HCT116 (cell line): Measurements from ENCODE around the gene CUL5. TPM values are rescaled to one million over a fixed set of nuclear protein-coding genes. Genes with fewer than 3 reads are reported as not detected.

Experiments used
- ATAC-seq: fragments of 200-7000 bp; cut with Tn5 transposase; 2 replicates; pipeline ENCODE4 v1.9.1; 2020; ENCODE audit warnings: mild to moderate bottlenecking, moderate library complexity
- BruUV-seq: library from RNA; stranded (reverse); fragments of 400-500 nt; replicated peaks from 2 replicates; lab custom pipeline; 2021; lab: Mats Ljungman, UMichigan
- CTCF ChIA-PET: fragments of 300-600 bp; sonication (Branson Sonifier 250); formaldehyde crosslinking; loops from one replicate; lab custom pipeline; 2021; ENCODE audit warnings: antibody characterized with exemption; lab: Charles Lee
- POLR2A ChIA-PET: fragments of 300-600, 350-600 bp; sonication (Branson Sonifier 250); formaldehyde crosslinking; loops from one replicate; lab custom pipeline; 2021; ENCODE audit warnings: antibody characterized with exemption; lab: Charles Lee
- RAD21 ChIA-PET, 2 experiments: fragments of 300-600 bp; sonication (Branson Sonifier 250); formaldehyde crosslinking; loops; one replicate each; lab custom pipeline; 2023; ENCODE audit warnings: low total read pairs in 2 of 2; ENCODE audit not compliant: uncharacterized antibody in 2 of 2, unreplicated experiment in 2 of 2, low non-redundant PET in 1 of 2; lab: Charles Lee
- DNase-seq: peaks from one replicate; pipeline ENCODE4 v3.0.0-alpha.2; 2010; ENCODE audit warnings: low read depth, low spot score
- H2AFZ ChIP-seq: fragments of 200-600 bp; shearing (Covaris generic), sonication (generic); 2 replicates; pipeline ENCODE4 v1.6.1; 2017; ENCODE audit warnings: low read depth, mixed run types, mixed read lengths, antibody characterized with exemption, low read length; ENCODE audit not compliant: poor library complexity, severe bottlenecking
- H3K27ac ChIP-seq: 2 replicates; pipeline ENCODE4 v1.5.1; 2012; ENCODE audit warnings: low read depth, low read length
- H3K27me3 ChIP-seq: fragments of 200-600 bp; sonication (generic); 2 replicates; pipeline ENCODE4 v1.6.1; 2016; ENCODE audit warnings: mixed run types, low read length, mixed read lengths; ENCODE audit not compliant: insufficient read depth
- H3K36me3 ChIP-seq, 2 experiments: fragments of 200-500 bp in 1 of 2; fragments of 200-600 bp in 1 of 2; sonication (Bioruptor generic) in 1 of 2; sonication (generic) in 1 of 2; 2 replicates each; pipeline versions ENCODE4 v1.5.1 to v1.6.1; 2014 to 2016; ENCODE audit warnings: low read length in 2 of 2, inconsistent platforms in 1 of 2, mixed read lengths in 1 of 2, mixed run types in 1 of 2; ENCODE audit not compliant: insufficient read depth in 2 of 2, control insufficient read depth in 1 of 2
- H3K4me1 ChIP-seq, 2 experiments: fragments of 200-600 bp in 1 of 2; sonication (generic) in 1 of 2; 2 replicates each; pipeline versions ENCODE4 v1.5.1 to v1.6.1; 2012 to 2017; ENCODE audit warnings: low read length in 2 of 2, inconsistent platforms in 1 of 2, mild to moderate bottlenecking in 1 of 2, mixed read lengths in 1 of 2, mixed run types in 1 of 2, moderate library complexity in 1 of 2; ENCODE audit not compliant: insufficient read depth in 2 of 2, control insufficient read depth in 1 of 2
- H3K4me2 ChIP-seq: fragments of 200-600 bp; sonication (generic); 2 replicates; pipeline ENCODE4 v1.6.1; 2017; ENCODE audit warnings: mixed run types, low read length, mixed read lengths
- H3K4me3 ChIP-seq, 2 experiments: fragments of 200-600 bp in 1 of 2; sonication (generic) in 1 of 2; replicated peaks in 1 of 2; 2 replicates each; pipeline ENCODE4 v1.5.1; 2011 to 2016; ENCODE audit warnings: low read length in 2 of 2, control low read depth in 1 of 2, low read depth in 1 of 2, mild to moderate bottlenecking in 1 of 2, mixed read lengths in 1 of 2, mixed run types in 1 of 2
- H3K79me2 ChIP-seq: fragments of 200-600 bp; sonication (generic); 2 replicates; pipeline ENCODE4 v1.6.1; 2017; ENCODE audit warnings: mild to moderate bottlenecking, mixed run types, low read length, moderate library complexity, mixed read lengths; ENCODE audit not compliant: insufficient read depth
- H3K9ac ChIP-seq: fragments of 200-600 bp; sonication (generic); 2 replicates; pipeline ENCODE4 v1.6.1; 2016; ENCODE audit warnings: low read length, mixed read lengths
- H3K9me2 ChIP-seq: fragments of 200-600 bp; sonication (generic), shearing (Covaris generic); 2 replicates; pipeline ENCODE4 v1.6.1; 2017; ENCODE audit warnings: mixed run types, mild to moderate bottlenecking, moderate library complexity; ENCODE audit not compliant: insufficient read depth
- H3K9me3 ChIP-seq, 2 experiments: fragments of 200-500 bp in 1 of 2; fragments of 200-600 bp in 1 of 2; sonication (Bioruptor generic) in 1 of 2; sonication (generic) in 1 of 2; 2 replicates each; pipeline ENCODE4 v1.6.1; 2014 to 2017; ENCODE audit warnings: low read length in 2 of 2, mixed read lengths in 2 of 2, inconsistent platforms in 1 of 2, low read depth in 1 of 2, mild to moderate bottlenecking in 1 of 2, mixed run types in 1 of 2, moderate library complexity in 1 of 2; ENCODE audit not compliant: control insufficient read depth in 1 of 2, insufficient read depth in 1 of 2
- H4K20me1 ChIP-seq: fragments of 200-600 bp; sonication (generic), shearing (Covaris generic); 2 replicates; pipeline ENCODE4 v1.6.1; 2017; ENCODE audit warnings: mixed run types, mild to moderate bottlenecking, moderate library complexity; ENCODE audit not compliant: insufficient read depth
- CBX3 ChIP-seq: IDR thresholded peaks from 2 replicates; pipeline ENCODE4 v1.6.1; 2012; ENCODE audit warnings: low read depth
- CEBPB ChIP-seq: IDR thresholded peaks from 2 replicates; pipeline ENCODE4 v1.6.1; 2012; ENCODE audit warnings: low read depth
- ELF1 ChIP-seq: IDR thresholded peaks from 2 replicates; pipeline ENCODE4 v1.6.1; 2012; ENCODE audit warnings: low read depth, borderline replicate concordance
- EZH2phosphoT487 ChIP-seq: fragments of 200-600 bp; IDR thresholded peaks from 2 replicates; pipeline ENCODE4 v1.6.1; 2018; ENCODE audit warnings: antibody characterized with exemption, borderline replicate concordance
- FOSL1 ChIP-seq: IDR thresholded peaks from 2 replicates; pipeline ENCODE4 v1.6.1; 2012; ENCODE audit warnings: low read depth
- JUND ChIP-seq: IDR thresholded peaks from 2 replicates; pipeline ENCODE4 v1.6.1; 2012
- POLR2AphosphoS5 ChIP-seq: IDR thresholded peaks from 2 replicates; pipeline ENCODE4 v1.6.1; 2011; ENCODE audit warnings: mild to moderate bottlenecking, low read depth, low read length, moderate library complexity
- RAD21 ChIP-seq: IDR thresholded peaks from 2 replicates; pipeline ENCODE4 v1.6.1; 2012; ENCODE audit warnings: low read depth, mild to moderate bottlenecking
- SRF ChIP-seq: IDR thresholded peaks from 2 replicates; pipeline ENCODE4 v1.6.1; 2012; ENCODE audit warnings: low read depth
- TCF7L2 ChIP-seq: IDR thresholded peaks from 2 replicates; pipeline ENCODE4 v1.7.0; 2011; ENCODE audit warnings: borderline replicate concordance, inconsistent platforms; ENCODE audit not compliant: insufficient read depth, insufficient read length; ENCODE audit errors: extremely low read depth
- YY1 ChIP-seq: IDR thresholded peaks from 2 replicates; pipeline ENCODE4 v1.6.1; 2011; ENCODE audit warnings: low read length, low read depth, moderate library complexity, mild to moderate bottlenecking; ENCODE audit not compliant: insufficient replicate concordance; ENCODE audit errors: extremely low read depth
- ZBTB33 ChIP-seq: IDR thresholded peaks from 2 replicates; pipeline ENCODE4 v1.6.1; 2011; ENCODE audit warnings: mild to moderate bottlenecking, low read length, moderate library complexity; ENCODE audit not compliant: insufficient replicate concordance; ENCODE audit errors: extremely low read depth
- ZFX ChIP-seq: fragments of 450-650 bp; IDR thresholded peaks from 2 replicates; pipeline ENCODE4 v1.6.1; 2017
- ZNF274 ChIP-seq: fragments of 200-500 bp; sonication (Bioruptor generic); IDR thresholded peaks from 2 replicates; pipeline ENCODE4 v1.6.1; 2014; ENCODE audit warnings: mild to moderate bottlenecking, low read depth, low read length, inconsistent platforms
- intact Hi-C: fragments of 100-400 bp; cut with micrococcal nuclease; formaldehyde crosslinking; loops from 2 replicates; pipeline ENCODE4 v1.10.0; 2022
- total RNA-seq: library from RNA; stranded (reverse); gene quantifications from one replicate; pipeline ENCODE4 v1.2.1, GENCODE V29; 2021; ENCODE audit not compliant: unreplicated experiment
- TF ChIP-seq, protein P1 (sequence below): IDR thresholded peaks from 2 replicates; pipeline ENCODE4 v1.6.1; 2012; ENCODE audit warnings: low read depth

Gene CUL5
- total RNA-seq, 1 experiment from 2014 or later: 41.9 TPM

DNA sequence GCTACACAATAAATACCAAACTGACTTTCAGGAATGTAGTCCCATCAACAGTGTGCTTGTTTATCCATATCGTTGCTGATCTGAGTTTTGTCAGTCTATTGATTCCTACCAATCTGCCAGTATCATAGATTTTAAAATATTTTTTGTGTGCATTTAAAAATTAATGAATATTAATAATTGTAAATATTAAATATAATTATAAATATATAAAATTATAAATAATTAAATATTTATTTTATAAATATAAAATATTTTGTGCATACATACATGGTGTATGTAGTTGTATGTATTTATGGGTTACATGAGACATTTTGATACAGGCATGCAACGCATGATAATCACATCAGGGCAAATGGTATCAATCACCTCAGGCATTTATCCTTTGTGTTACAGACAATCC lies 53.6 kb downstream of the CUL5 start:
- RAD21 ChIA-PET: no interaction called here
- ATAC-seq (no peak), DNase-seq (no peak)
- Histone ChIP-seq H3K27ac (no peak overlapping the region), H3K4me3 (no peak overlapping the region), H3K36me3 (peaks cover 0 to 12% of the 10 kb centered on the region in 2 experiments; a peak in 2 of 4 replicates), H3K9me3 (no peaks in the 10 kb centered on the region), H3K79me2 (peaks cover 2% of the 10 kb centered on the region; the same call in 1 of the 2 replicates), H3K9me2 (no peaks in the 10 kb centered on the region), H3K4me2 (no peak overlapping the region), H2AFZ (no peak overlapping the region), H4K20me1 (no peaks in the 10 kb centered on the region; the same call in 1 of the 2 replicates), H3K27me3 (no peaks in the 10 kb centered on the region), H3K4me1 (no peaks in the 10 kb centered on the region), H3K9ac (no peak overlapping the region)
- POLR2A ChIA-PET: no interaction called here
- CTCF ChIA-PET: no interaction called here
- BruUV-seq: no TSS peak
- TF ChIP-seq ZFX (no peak), EZH2phosphoT487 (no peak), POLR2AphosphoS5 (no peak), RAD21 (no peak)
- intact Hi-C loops: no loop called here

- H2AFZ ChIP-seq: no peak overlapping the region
- intact Hi-C loops: no loop called here
- BruUV-seq: no TSS peak
- H3K27ac ChIP-seq: no peak overlapping the region
- ChIA-PET POLR2A (no interaction called here), RAD21 (no interaction called here), CTCF (no interaction called here)
- H3K36me3 ChIP-seq: peaks cover 0 to 12% of the 10 kb centered on the region in 2 experiments; a peak in 2 of 4 replicates
- TF ChIP-seq POLR2AphosphoS5: no peak
- no peak for TF ChIP-seq RAD21
- TF ChIP-seq SRF: no peak
- TF ChIP-seq CBX3: no peak
- TF ChIP-seq ZNF274: no peak
- TF ChIP-seq JUND: no peak
- no peak for TF ChIP-seq CEBPB
- TF ChIP-seq YY1: no peak
- TF ChIP-seq ELF1: no peak
- TF ChIP-seq ZBTB33: no peak
- TF ChIP-seq TCF7L2: no peak
- TF ChIP-seq, protein P1, sequence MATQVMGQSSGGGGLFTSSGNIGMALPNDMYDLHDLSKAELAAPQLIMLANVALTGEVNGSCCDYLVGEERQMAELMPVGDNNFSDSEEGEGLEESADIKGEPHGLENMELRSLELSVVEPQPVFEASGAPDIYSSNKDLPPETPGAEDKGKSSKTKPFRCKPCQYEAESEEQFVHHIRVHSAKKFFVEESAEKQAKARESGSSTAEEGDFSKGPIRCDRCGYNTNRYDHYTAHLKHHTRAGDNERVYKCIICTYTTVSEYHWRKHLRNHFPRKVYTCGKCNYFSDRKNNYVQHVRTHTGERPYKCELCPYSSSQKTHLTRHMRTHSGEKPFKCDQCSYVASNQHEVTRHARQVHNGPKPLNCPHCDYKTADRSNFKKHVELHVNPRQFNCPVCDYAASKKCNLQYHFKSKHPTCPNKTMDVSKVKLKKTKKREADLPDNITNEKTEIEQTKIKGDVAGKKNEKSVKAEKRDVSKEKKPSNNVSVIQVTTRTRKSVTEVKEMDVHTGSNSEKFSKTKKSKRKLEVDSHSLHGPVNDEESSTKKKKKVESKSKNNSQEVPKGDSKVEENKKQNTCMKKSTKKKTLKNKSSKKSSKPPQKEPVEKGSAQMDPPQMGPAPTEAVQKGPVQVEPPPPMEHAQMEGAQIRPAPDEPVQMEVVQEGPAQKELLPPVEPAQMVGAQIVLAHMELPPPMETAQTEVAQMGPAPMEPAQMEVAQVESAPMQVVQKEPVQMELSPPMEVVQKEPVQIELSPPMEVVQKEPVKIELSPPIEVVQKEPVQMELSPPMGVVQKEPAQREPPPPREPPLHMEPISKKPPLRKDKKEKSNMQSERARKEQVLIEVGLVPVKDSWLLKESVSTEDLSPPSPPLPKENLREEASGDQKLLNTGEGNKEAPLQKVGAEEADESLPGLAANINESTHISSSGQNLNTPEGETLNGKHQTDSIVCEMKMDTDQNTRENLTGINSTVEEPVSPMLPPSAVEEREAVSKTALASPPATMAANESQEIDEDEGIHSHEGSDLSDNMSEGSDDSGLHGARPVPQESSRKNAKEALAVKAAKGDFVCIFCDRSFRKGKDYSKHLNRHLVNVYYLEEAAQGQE: no peak
- TF ChIP-seq FOSL1: no peak
- no peak for TF ChIP-seq ZFX
- H4K20me1 ChIP-seq: no peaks in the 10 kb centered on the region; the same call in 1 of the 2 replicates
- ATAC-seq: no peak
- H3K4me3 ChIP-seq: no peak overlapping the region
- no peak for DNase-seq
- H3K9me3 ChIP-seq: no peaks in the 10 kb centered on the region
- H3K27me3 ChIP-seq: no peaks in the 10 kb centered on the region
- no peaks in the 10 kb centered on the region for H3K4me1 ChIP-seq
- no peaks in the 10 kb centered on the region for H3K9me2 ChIP-seq
- H3K9ac ChIP-seq: no peak overlapping the region
- H3K4me2 ChIP-seq: no peak overlapping the region
- peaks cover 2% of the 10 kb centered on the region; the same call in 1 of the 2 replicates for H3K79me2 ChIP-seq
Observed at GRCh38 chr11:108063410-108063809, 54.7 kb downstream of the CUL5 start.
